WERI-Rb-1 (cell line): ENCODE data around the gene DPH7.

Experiments
- DNase-seq: peaks from one replicate; pipeline ENCODE4 v3.0.0-alpha.2; 2020
- H3K27ac ChIP-seq: fragments of 250-450 bp; sonication (Bioruptor Pico); 2 replicates; pipeline ENCODE4 v1.5.1; 2020; ENCODE audit warnings: mild to moderate bottlenecking, moderate library complexity
- H3K27me3 ChIP-seq: fragments of 250-450 bp; sonication (Bioruptor Pico); 2 replicates; pipeline ENCODE4 v1.5.1; 2021; ENCODE audit warnings: mild to moderate bottlenecking, low read depth, moderate library complexity; ENCODE audit not compliant: insufficient read depth, severe bottlenecking
- H3K36me3 ChIP-seq: fragments of 250-450 bp; sonication (Bioruptor Pico); 2 replicates; pipeline ENCODE4 v1.5.1; 2020; ENCODE audit warnings: mild to moderate bottlenecking, moderate library complexity
- H3K4me3 ChIP-seq: 2 replicates; pipeline ENCODE4 v1.5.1; 2011; ENCODE audit warnings: low read depth, mild to moderate bottlenecking, control low read depth, low read length
- H3K9me3 ChIP-seq: fragments of 250-450 bp; sonication (Bioruptor Pico); 2 replicates; pipeline ENCODE4 v1.5.1; 2021; ENCODE audit warnings: mild to moderate bottlenecking, moderate library complexity; ENCODE audit not compliant: severe bottlenecking
- TF ChIP-seq, protein P1 (sequence below): IDR thresholded peaks from 2 replicates; pipeline ENCODE4 v1.5.1; 2011; ENCODE audit warnings: low read depth, mild to moderate bottlenecking, control low read depth, inconsistent platforms, low read length

The DPH7 gene

DNA sequence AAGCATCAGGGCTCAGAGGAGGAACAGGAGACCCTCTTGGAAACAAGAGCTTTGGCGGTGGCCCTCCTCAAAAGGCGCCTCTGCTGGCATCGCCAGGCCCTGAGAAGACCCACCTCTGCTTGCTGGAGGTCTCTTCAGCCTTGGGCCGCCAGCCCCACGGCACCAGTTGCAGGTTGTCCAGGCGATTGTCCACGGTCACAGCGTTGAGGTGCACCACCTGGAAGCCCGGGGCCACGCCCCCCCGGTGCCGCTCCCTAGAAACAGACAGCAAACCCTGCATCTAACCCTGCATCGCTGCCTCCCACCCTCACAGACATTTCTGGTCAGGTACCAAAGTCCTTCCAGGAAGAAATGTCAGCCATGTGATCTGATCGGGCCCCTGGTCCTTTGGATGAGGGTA is 8.1 kb upstream of the DPH7 start:
- peaks cover 69% of the 10 kb centered on the region for H3K36me3 ChIP-seq
- TF ChIP-seq, protein P1, sequence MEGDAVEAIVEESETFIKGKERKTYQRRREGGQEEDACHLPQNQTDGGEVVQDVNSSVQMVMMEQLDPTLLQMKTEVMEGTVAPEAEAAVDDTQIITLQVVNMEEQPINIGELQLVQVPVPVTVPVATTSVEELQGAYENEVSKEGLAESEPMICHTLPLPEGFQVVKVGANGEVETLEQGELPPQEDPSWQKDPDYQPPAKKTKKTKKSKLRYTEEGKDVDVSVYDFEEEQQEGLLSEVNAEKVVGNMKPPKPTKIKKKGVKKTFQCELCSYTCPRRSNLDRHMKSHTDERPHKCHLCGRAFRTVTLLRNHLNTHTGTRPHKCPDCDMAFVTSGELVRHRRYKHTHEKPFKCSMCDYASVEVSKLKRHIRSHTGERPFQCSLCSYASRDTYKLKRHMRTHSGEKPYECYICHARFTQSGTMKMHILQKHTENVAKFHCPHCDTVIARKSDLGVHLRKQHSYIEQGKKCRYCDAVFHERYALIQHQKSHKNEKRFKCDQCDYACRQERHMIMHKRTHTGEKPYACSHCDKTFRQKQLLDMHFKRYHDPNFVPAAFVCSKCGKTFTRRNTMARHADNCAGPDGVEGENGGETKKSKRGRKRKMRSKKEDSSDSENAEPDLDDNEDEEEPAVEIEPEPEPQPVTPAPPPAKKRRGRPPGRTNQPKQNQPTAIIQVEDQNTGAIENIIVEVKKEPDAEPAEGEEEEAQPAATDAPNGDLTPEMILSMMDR = no peak
- H3K27me3 ChIP-seq = no peaks in the 10 kb centered on the region
- no peak for DNase-seq
- no peak overlapping the region for H3K27ac ChIP-seq
- H3K9me3 ChIP-seq = no peaks in the 10 kb centered on the region
- H3K4me3 ChIP-seq = no peak overlapping the region

DNA sequence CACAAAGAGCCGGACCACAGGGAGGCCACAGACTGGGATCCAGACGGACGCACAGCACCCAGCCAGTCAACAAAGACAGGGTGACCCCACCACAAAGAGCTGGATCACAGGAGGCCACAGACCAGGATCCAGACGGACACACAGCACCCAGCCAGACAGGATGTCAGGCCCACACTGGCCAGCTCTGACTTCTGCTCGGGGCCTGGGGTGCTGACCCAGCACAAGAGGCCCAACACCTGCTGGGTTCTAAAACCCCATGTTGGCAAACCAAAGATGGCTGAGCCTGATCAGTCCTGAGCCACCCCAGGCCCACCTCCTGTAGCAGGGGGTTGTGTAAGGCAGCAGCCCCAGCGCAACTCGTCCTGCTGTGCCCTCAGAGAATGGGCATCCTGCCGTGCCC is 5.2 kb upstream of the DPH7 start:
- H3K27ac ChIP-seq = no peak overlapping the region
- no peaks in the 10 kb centered on the region for H3K27me3 ChIP-seq
- TF ChIP-seq, protein P1 = no peak
- peaks cover 74% of the 10 kb centered on the region for H3K36me3 ChIP-seq
- no peak overlapping the region for H3K4me3 ChIP-seq
- H3K9me3 ChIP-seq = no peaks in the 10 kb centered on the region
- DNase-seq = no peak

DNA sequence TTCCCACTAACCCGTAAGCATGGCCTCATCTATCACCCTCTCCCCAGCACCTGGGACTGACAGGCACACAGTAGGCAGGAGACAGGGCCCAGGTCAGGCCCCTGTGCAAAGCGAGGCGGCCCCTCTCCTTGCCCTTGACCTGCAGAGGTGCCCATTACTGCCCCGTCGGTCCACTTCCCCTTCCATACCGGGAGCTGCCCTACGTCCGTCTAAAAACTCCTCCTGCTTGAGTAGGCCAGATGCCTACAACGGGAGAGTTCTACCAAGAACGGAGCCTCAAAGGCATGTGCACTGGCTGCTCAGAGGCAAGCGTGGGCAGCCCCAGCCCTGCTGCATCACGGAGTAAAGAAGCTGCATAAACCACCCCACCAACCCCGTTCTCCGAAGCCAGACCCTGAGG is 4.6 kb upstream of the DPH7 start:
- H3K36me3 ChIP-seq = peaks cover 71% of the 10 kb centered on the region
- TF ChIP-seq, protein P1 = no peak
- H3K27ac ChIP-seq = no peak overlapping the region
- no peaks in the 10 kb centered on the region for H3K9me3 ChIP-seq
- no peak overlapping the region for H3K4me3 ChIP-seq
- DNase-seq = no peak
- no peaks in the 10 kb centered on the region for H3K27me3 ChIP-seq

DNA sequence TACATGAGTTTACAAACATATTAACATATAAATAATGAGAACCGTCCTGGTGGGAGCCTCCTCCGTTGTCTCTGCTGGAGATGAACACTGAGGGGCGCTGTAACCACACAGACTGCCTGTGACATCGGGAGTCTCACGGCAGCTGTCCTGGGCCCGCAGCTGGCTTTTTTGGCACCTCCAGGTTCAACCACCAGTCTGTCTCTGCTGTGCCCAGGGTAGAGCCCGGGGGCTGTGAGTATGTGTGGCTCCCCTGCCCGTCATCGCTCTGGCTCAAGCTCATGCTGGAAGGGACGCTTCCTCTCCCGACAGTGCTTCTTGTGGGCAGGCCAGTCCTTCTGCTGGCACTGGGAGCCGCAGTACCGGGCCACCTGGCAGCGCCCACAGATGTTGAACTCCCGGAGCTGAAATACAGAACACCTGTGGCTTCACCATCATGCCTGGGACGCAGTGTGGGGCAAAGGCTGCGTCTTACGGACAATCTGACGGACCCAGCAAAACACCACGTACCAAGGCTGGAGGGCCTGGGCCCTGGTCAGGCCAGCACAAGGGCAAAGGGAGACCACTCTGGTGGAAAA is 3.6 kb upstream of the DPH7 start:
- TF ChIP-seq, protein P1 = peak; percentile 52
- DNase-seq = peak; percentile 54
- Histone ChIP-seq H3K4me3 (no peak overlapping the region), H3K27me3 (no peaks in the 10 kb centered on the region), H3K9me3 (no peaks in the 10 kb centered on the region), H3K36me3 (peaks cover 65% of the 10 kb centered on the region), H3K27ac (no peak overlapping the region)

DNA sequence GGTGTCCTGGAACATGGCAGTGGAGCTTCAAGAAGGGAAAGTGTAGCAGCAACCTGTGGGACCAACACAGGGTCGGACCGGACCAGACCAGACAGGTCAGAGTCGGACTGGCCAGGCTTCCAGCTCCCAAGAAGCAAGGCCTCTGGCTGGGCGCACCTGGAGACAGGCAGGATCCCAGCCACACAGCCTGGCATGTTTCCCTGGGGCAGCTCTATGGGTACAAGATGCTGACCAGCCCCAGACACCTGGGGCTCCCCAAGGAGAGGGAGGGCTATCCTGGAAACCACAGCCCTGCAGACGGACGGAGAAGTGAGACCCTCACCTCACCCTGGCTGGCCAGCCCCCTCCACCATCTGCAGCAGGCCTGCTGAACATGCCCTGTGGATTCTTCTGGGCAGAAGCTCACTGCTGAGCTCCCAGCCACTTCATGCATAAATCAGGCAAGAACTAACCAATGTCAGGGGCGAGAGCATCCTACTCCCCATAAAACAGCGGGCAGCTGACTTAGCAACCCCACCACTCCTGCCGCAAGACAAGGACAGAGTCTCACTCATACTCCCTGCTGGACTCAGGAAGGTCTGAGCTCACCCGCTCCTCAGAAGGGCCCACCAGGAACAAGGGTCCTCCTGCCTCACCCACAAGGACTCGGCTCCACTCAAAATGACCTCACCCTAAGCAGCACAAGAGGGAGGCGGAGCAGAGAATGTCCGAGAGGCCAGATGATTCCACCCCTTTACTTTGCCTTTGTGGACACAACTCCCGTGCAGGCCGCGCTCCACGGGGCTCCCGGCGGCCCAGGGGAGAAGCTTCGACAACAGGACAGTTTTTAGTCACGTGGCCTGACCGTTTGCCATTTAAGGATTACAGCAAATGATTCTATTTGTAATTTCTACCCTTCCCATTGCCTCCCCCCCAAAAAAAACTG is 2.9 kb upstream of the DPH7 start:
- peaks cover 65% of the 10 kb centered on the region for H3K36me3 ChIP-seq
- H3K4me3 ChIP-seq = no peak overlapping the region
- TF ChIP-seq, protein P1 = no peak
- no peaks in the 10 kb centered on the region for H3K27me3 ChIP-seq
- no peaks in the 10 kb centered on the region for H3K9me3 ChIP-seq
- DNase-seq = no peak
- H3K27ac ChIP-seq = no peak overlapping the region
